GM23248 (cell line): Measurements from ENCODE around the gene OGFOD1. TPM values are rescaled to one million over a fixed set of nuclear protein-coding genes. Genes with fewer than 3 reads are reported as not detected.
A peak's percentile ranks its signal among the peaks of the same experiment; 100 is the strongest.

Experiments
- DNase-seq: peaks from one replicate; pipeline ENCODE4 v3.0.0-alpha.2; 2015
- H2AFZ ChIP-seq: fragments of 200-600 bp; sonication (generic); 2 replicates; pipeline ENCODE4 v1.6.1; 2016; ENCODE audit warnings: antibody characterized with exemption
- H3F3A ChIP-seq: fragments of 200-600 bp; sonication (generic); 2 replicates; pipeline ENCODE4 v1.6.1; 2016; ENCODE audit warnings: mild to moderate bottlenecking, antibody characterized with exemption, mixed run types; ENCODE audit not compliant: insufficient read depth
- H3K27ac ChIP-seq: fragments of 200-600 bp; sonication (generic); 2 replicates; pipeline ENCODE4 v1.5.1; 2016; ENCODE audit warnings: mild to moderate bottlenecking
- H3K27me3 ChIP-seq: fragments of 200-600 bp; sonication (generic); replicated peaks from 2 replicates; pipeline ENCODE4 v1.6.1; 2016; ENCODE audit warnings: mild to moderate bottlenecking; ENCODE audit not compliant: insufficient read depth
- H3K36me3 ChIP-seq: fragments of 200-600 bp; sonication (generic); 2 replicates; pipeline ENCODE4 v1.6.1; 2016; ENCODE audit warnings: low read depth, mild to moderate bottlenecking
- H3K4me1 ChIP-seq: fragments of 200-600 bp; sonication (generic); 2 replicates; pipeline ENCODE4 v1.6.1; 2016; ENCODE audit warnings: mild to moderate bottlenecking; ENCODE audit not compliant: insufficient read depth
- H3K4me2 ChIP-seq: fragments of 200-600 bp; sonication (generic); one replicate; pipeline ENCODE4 v1.6.1; 2016; ENCODE audit warnings: mild to moderate bottlenecking; ENCODE audit not compliant: unreplicated experiment
- H3K4me3 ChIP-seq: fragments of 200-600 bp; sonication (generic); 2 replicates; pipeline ENCODE4 v1.5.1; 2016; ENCODE audit warnings: mild to moderate bottlenecking
- H3K79me2 ChIP-seq: fragments of 200-600 bp; sonication (generic); 2 replicates; pipeline ENCODE4 v1.6.1; 2016; ENCODE audit warnings: mild to moderate bottlenecking; ENCODE audit not compliant: insufficient read depth
- H3K9ac ChIP-seq: fragments of 200-600 bp; sonication (generic); 2 replicates; pipeline ENCODE4 v1.6.1; 2016; ENCODE audit warnings: mild to moderate bottlenecking
- H3K9me2 ChIP-seq: fragments of 200-600 bp; sonication (generic); 2 replicates; pipeline ENCODE4 v1.6.1; 2016; ENCODE audit warnings: mixed run types, mild to moderate bottlenecking, moderate library complexity; ENCODE audit not compliant: insufficient read depth
- H3K9me3 ChIP-seq: fragments of 200-600 bp; sonication (generic); one replicate; pipeline ENCODE4 v1.6.1; 2017; ENCODE audit warnings: low read depth
- H4K20me1 ChIP-seq: fragments of 200-600 bp; sonication (generic); 2 replicates; pipeline ENCODE4 v1.6.0; 2016; ENCODE audit not compliant: insufficient read depth
- EZH2 ChIP-seq: fragments of 200-600 bp; sonication (generic); IDR thresholded peaks from 2 replicates; pipeline ENCODE4 v1.6.1; 2018; ENCODE audit warnings: antibody characterized with exemption, mild to moderate bottlenecking; ENCODE audit not compliant: insufficient read depth, poor library complexity, severe bottlenecking
- EZH2phosphoT487 ChIP-seq: fragments of 200-600 bp; sonication (generic); IDR thresholded peaks from 2 replicates; pipeline ENCODE4 v1.6.1; 2018; ENCODE audit warnings: antibody characterized with exemption, moderate library complexity, mild to moderate bottlenecking, low read depth; ENCODE audit not compliant: insufficient read depth
- WGBS, 2 experiments: methylation state at CpG; one replicate each; pipeline ENCODE4 v1.1.6; 2015 to 2017; ENCODE audit warnings: low lambda C conversion rate in 2 of 2, low coverage in 1 of 2; ENCODE audit errors: missing lambda C conversion rate in 2 of 2; 5-methylcytosine and 5-hydroxymethylcytosine counted together
- in situ Hi-C: fragments of 300-500 bp; cut with MboI; formaldehyde crosslinking; loops from 2 replicates; pipeline ENCODE4 v1.15.0; 2020
- polyA plus RNA-seq: library from polyadenylated mRNA; unstranded; fragments of >200 nt; fragmentation: Nextera tagmentation; extraction: Ambion mirVana; gene quantifications from 2 replicates; pipeline ENCODE4 v1.2.1, GENCODE V29; 2016
- total RNA-seq: library from RNA; depleted of rRNA; stranded (reverse); fragments of >200 nt; shearing (Covaris generic); gene quantifications from 2 replicates; pipeline ENCODE4 v1.2.3, GENCODE V29; 2014

Gene OGFOD1
- total and polyA plus RNA-seq, 2 experiments from 2014 or later = 59.1 to 101 TPM

DNA sequence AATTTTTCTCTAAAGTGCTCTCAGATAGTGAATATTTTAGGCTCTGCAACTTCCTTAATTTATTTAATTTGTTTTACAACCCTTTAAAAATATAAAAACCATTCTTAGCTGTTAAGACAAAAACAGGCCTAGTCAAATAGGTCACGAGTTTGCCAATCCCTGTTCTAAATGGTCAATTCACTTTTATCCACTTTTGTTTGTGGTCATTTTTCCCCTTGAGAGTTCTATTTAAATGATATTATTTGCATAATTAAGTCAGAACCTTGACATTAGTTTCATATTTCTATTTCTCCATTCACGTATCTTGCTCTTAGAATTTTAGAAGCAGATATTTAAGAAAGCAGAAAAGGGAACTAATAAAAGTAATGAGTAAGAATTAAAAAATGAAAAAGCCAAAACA lies 30.0 kb upstream of the OGFOD1 start:
- in situ Hi-C loops = no loop called here
- H3K36me3 ChIP-seq = no peaks in the 10 kb centered on the region
- H3K9me2 ChIP-seq = no peaks in the 10 kb centered on the region
- no peak overlapping the region for H3K4me3 ChIP-seq
- H3K27me3 ChIP-seq = no peaks in the 10 kb centered on the region
- no peak overlapping the region for H2AFZ ChIP-seq
- H4K20me1 ChIP-seq = peaks cover 27% of the 10 kb centered on the region; the same call in 1 of the 2 replicates
- H3F3A ChIP-seq = peaks cover 24% of the 10 kb centered on the region
- WGBS, 2 experiments = 96% methylated on average over 2 of the region's 2 CpGs
- H3K79me2 ChIP-seq = peaks cover 87% of the 10 kb centered on the region
- H3K4me2 ChIP-seq = no peak overlapping the region
- H3K9me3 ChIP-seq = no peaks in the 10 kb centered on the region
- TF ChIP-seq EZH2phosphoT487 (no peak), EZH2 (no peak)
- H3K9ac ChIP-seq = no peak overlapping the region
- no peak for DNase-seq
- no peak overlapping the region for H3K27ac ChIP-seq
- H3K4me1 ChIP-seq = peaks cover 35% of the 10 kb centered on the region

DNA sequence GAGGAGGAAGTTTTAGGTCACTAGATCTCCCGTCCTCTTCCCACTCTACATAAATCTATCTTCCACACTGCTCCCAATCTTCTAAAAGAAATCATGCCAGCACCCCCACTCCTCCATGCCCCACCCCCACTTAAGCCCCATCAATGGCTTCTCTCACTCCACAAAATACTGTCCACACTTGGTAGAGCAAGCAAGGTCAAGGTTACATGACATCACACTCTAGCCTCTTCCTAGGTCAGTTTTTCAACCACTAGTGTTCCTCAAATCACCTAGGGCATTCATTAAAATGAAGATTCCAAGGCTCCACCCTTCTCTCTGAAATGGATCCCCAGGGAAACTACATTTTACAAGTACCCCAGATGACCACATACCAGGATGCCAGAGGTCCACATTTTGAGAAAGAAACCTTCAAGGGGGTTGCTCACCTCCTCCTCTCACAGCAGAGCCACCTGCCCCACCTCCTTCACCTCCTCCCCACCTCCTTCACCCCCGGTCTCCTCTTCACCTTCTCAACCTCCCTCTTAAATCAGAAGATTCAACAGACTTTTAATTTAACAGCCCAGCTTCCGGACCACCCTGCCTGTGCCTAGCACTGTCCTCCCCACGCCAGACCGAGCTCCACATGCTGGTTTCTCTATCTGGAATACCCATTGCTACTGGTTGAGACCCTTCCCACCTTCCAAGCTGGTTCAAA lies 29.2 kb upstream of the OGFOD1 start:
- H3K9me2 ChIP-seq = no peaks in the 10 kb centered on the region
- 85 to 91% methylated on average over 4 to 5 of the region's 5 CpGs for WGBS, 2 experiments
- in situ Hi-C loops = no loop called here
- no peak for DNase-seq
- H3K27me3 ChIP-seq = no peaks in the 10 kb centered on the region
- no peak overlapping the region for H3K4me3 ChIP-seq
- no peaks in the 10 kb centered on the region for H3K9me3 ChIP-seq
- TF ChIP-seq EZH2phosphoT487 = no peak
- TF ChIP-seq EZH2 = no peak
- peaks cover 35% of the 10 kb centered on the region for H3K4me1 ChIP-seq
- H3F3A ChIP-seq = peaks cover 31% of the 10 kb centered on the region
- H3K27ac ChIP-seq = no peak overlapping the region
- no peak overlapping the region for H3K9ac ChIP-seq
- H3K36me3 ChIP-seq = no peaks in the 10 kb centered on the region
- peaks cover 27% of the 10 kb centered on the region; the same call in 1 of the 2 replicates for H4K20me1 ChIP-seq
- H3K4me2 ChIP-seq = no peak overlapping the region
- H2AFZ ChIP-seq = no peak overlapping the region
- peaks cover 79% of the 10 kb centered on the region for H3K79me2 ChIP-seq

DNA sequence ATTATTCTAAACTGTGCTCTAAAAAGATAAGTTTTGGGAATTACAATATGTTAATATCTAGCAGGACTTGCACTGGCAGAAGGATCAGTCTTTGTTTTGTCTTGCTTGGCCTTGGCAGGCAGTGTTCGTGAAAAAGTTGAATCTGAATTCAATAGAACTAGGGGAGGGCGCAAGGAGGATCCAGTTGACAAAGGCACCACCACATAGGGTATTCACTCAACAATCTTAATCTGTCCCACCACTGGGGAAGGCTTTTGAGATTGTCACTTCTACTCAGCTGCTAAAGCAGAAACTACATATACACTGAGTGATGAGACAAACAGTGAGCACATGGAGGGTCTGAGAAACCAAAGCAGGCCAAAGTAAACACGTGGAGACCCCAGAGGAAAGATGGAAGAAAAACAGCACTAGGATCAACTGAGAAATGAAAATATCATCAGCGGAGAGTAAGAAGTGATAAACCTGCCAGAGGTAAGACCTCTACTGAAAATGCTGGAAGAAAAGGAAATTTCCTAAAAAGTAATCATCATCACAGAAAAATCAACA lies 28.4 kb upstream of the OGFOD1 start:
- peak overlapping the region; percentile 95 for H3K4me3 ChIP-seq
- no peak overlapping the region for H2AFZ ChIP-seq
- no peaks in the 10 kb centered on the region for H3K9me3 ChIP-seq
- H3F3A ChIP-seq = peaks cover 40% of the 10 kb centered on the region
- H3K79me2 ChIP-seq = peaks cover 70% of the 10 kb centered on the region
- H3K27me3 ChIP-seq = no peaks in the 10 kb centered on the region
- H4K20me1 ChIP-seq = peaks cover 22% of the 10 kb centered on the region; the same call in 1 of the 2 replicates
- TF ChIP-seq EZH2 (no peak), EZH2phosphoT487 (no peak)
- in situ Hi-C loops = no loop called here
- H3K9me2 ChIP-seq = no peaks in the 10 kb centered on the region
- peak overlapping the region; percentile 98 for H3K4me2 ChIP-seq
- no peak for DNase-seq
- no peaks in the 10 kb centered on the region for H3K36me3 ChIP-seq
- H3K27ac ChIP-seq = no peak overlapping the region
- peaks cover 35% of the 10 kb centered on the region for H3K4me1 ChIP-seq
- WGBS, 2 experiments = 69% methylated on average over 4 of the region's 4 CpGs
- H3K9ac ChIP-seq = peak overlapping the region; percentile 98

DNA sequence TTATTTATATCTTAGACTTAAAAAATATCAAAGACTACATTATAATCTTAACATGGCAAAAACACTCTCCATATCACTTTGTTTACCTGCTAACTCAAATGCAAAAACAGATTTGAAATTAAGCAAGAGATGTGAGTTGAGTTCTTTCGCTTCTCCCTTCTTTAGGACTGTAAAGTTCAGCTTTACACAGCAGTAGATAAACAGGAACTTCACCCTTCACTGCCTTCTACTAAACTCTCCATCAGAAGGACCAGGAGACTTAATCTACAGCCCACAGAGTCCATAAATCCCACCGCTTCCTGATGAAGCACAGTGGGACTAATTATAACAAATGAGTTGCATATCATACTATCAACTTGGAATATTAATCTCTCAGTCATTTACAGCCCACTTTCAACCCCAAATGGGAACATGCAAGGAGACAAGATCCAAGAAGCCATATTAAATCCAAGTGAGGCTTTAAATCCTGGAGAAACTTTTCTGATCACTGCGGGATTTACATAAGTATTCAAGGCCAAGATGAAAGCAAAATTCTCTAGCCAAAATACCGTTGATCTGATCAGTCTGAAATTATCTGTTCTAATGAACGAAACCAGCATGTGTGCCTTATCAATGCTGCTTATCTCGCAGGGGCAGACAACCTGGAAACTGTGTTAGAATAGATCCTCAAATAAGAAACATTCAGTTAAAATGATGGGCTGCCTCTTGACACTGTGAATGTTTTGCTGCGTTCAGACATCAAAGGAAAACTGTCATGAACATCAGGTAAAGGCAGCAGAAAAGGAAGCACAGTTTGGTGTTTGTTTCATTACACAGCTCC lies 27.6 kb upstream of the OGFOD1 start:
- Histone ChIP-seq H4K20me1 (peaks cover 22% of the 10 kb centered on the region; the same call in 1 of the 2 replicates), H3K79me2 (peaks cover 62% of the 10 kb centered on the region)
- in situ Hi-C loops = no loop called here

More for the DNA sequence above, 27.6 kb upstream of the OGFOD1 start:
- peak overlapping the region; percentile 82 for H2AFZ ChIP-seq
- H3K4me1 ChIP-seq = peaks cover 34% of the 10 kb centered on the region
- peak overlapping the region; percentile 72 for H3K27ac ChIP-seq
- H3K9me2 ChIP-seq = no peaks in the 10 kb centered on the region
- DNase-seq = peak; percentile 21
- H3K27me3 ChIP-seq = no peaks in the 10 kb centered on the region
- peak overlapping the region; percentile 95 for H3K4me3 ChIP-seq
- no peaks in the 10 kb centered on the region for H3K9me3 ChIP-seq
- TF ChIP-seq EZH2phosphoT487 (no peak), EZH2 (no peak)
- peaks cover 46% of the 10 kb centered on the region for H3F3A ChIP-seq
- H3K4me2 ChIP-seq = peak overlapping the region; percentile 98
- WGBS, 2 experiments = 36 to 39% methylated on average over 7 of the region's 7 CpGs
- no peaks in the 10 kb centered on the region for H3K36me3 ChIP-seq
- H3K9ac ChIP-seq = peak overlapping the region; percentile 98
